IMR-90 (cell line): Measurements from ENCODE around the gene GABRD. TPM values are rescaled to one million over a fixed set of nuclear protein-coding genes. Genes with fewer than 3 reads are reported as not detected.

Experiments
- ATAC-seq: fragments of 200-7000 bp; cut with Tn5 transposase; 2 replicates; pipeline ENCODE4 v1.9.1; 2020; ENCODE audit warnings: low read depth, mild to moderate bottlenecking, moderate library complexity
- Bru-seq: library from RNA; stranded (reverse); fragments of 400-500 nt; gene quantifications from one replicate; lab custom pipeline; 2021; lab: Mats Ljungman, UMichigan
- BruChase-seq, 2 experiments: library from RNA; stranded (reverse); fragments of 400-500 nt; gene quantifications; one replicate each; lab custom pipeline; 2021; lab: Mats Ljungman, UMichigan
- BruUV-seq: library from RNA; stranded (reverse); fragments of 400-500 nt; replicated peaks from 2 replicates; lab custom pipeline; 2021; lab: Mats Ljungman, UMichigan
- CTCF ChIA-PET: fragments of 300-600 bp; formaldehyde crosslinking; extraction: SDS; loops from one replicate; lab custom pipeline; 2021; ENCODE audit warnings: antibody characterized with exemption; lab: Yijun Ruan, JAX
- POLR2A ChIA-PET: fragments of 300-600 bp; sonication (Branson Sonifier 250); formaldehyde crosslinking; loops from one replicate; lab custom pipeline; 2022; ENCODE audit warnings: antibody characterized with exemption; ENCODE audit not compliant: unreplicated experiment; lab: Charles Lee
- DNase-seq: peaks from one replicate; pipeline ENCODE4 v3.0.0; 2013
- H2AFZ ChIP-seq: replicated peaks from 2 replicates; pipeline ENCODE3; 2013; ENCODE audit warnings: low read length, mild to moderate bottlenecking; ENCODE audit not compliant: poor library complexity
- H2AK5ac ChIP-seq: 2 replicates; pipeline ENCODE4 v1.6.1; 2013; ENCODE audit warnings: low read depth, low read length, inconsistent platforms
- H2AK9ac ChIP-seq: replicated peaks from 2 replicates; pipeline ENCODE3; 2013; ENCODE audit warnings: mild to moderate bottlenecking, low read depth, low read length, moderate library complexity; ENCODE audit not compliant: poor library complexity
- H2BK120ac ChIP-seq: 2 replicates; pipeline ENCODE4 v1.6.1; 2013; ENCODE audit warnings: low read depth, low read length, inconsistent platforms
- H2BK15ac ChIP-seq: 3 replicates; pipeline ENCODE4 v1.6.1; 2013; ENCODE audit warnings: low read depth, low read length, inconsistent platforms
- H2BK20ac ChIP-seq: 2 replicates; pipeline ENCODE4 v1.6.1; 2013; ENCODE audit warnings: low read depth, mild to moderate bottlenecking, inconsistent platforms, low read length, moderate library complexity
- H2BK5ac ChIP-seq: 2 replicates; pipeline ENCODE4 v1.6.1; 2013; ENCODE audit warnings: mild to moderate bottlenecking, low read depth, low read length, inconsistent platforms; ENCODE audit not compliant: poor library complexity, severe bottlenecking
- H3K14ac ChIP-seq: replicated peaks from 2 replicates; pipeline ENCODE4 v1.6.1; 2013; ENCODE audit warnings: low read depth, low read length, inconsistent platforms
- H3K18ac ChIP-seq: 2 replicates; pipeline ENCODE4 v1.6.1; 2013; ENCODE audit warnings: low read depth, low read length, control low read depth
- H3K23ac ChIP-seq: 2 replicates; pipeline ENCODE4 v1.6.1; 2013; ENCODE audit warnings: low read depth, low read length, inconsistent platforms
- H3K27ac ChIP-seq: 2 replicates; pipeline ENCODE4 v1.5.1; 2013; ENCODE audit warnings: mild to moderate bottlenecking, control low read depth, low read length; ENCODE audit not compliant: insufficient read depth
- H3K27me3 ChIP-seq: 2 replicates; pipeline ENCODE4 v1.6.1; 2013; ENCODE audit warnings: low read length; ENCODE audit not compliant: control insufficient read depth, insufficient read depth
- H3K36me3 ChIP-seq: 2 replicates; pipeline ENCODE4 v1.6.1; 2013; ENCODE audit warnings: low read length, mixed read lengths; ENCODE audit not compliant: control insufficient read depth, insufficient read depth
- H3K4ac ChIP-seq: 2 replicates; pipeline ENCODE4 v1.6.1; 2013; ENCODE audit warnings: low read depth, low read length, inconsistent platforms
- H3K4me1 ChIP-seq: 2 replicates; pipeline ENCODE4 v1.6.1; 2013; ENCODE audit warnings: low read length, mixed read lengths; ENCODE audit not compliant: control insufficient read depth, insufficient read depth
- H3K4me2 ChIP-seq: 2 replicates; pipeline ENCODE4 v1.6.1; 2013; ENCODE audit warnings: low read depth, mild to moderate bottlenecking, control low read depth, low read length, moderate library complexity
- H3K4me3 ChIP-seq: 2 replicates; pipeline ENCODE4 v1.5.1; 2013; ENCODE audit warnings: low read depth, mild to moderate bottlenecking, control low read depth, low read length, moderate library complexity; ENCODE audit not compliant: insufficient read depth
- H3K56ac ChIP-seq: 2 replicates; pipeline ENCODE4 v1.6.1; 2013; ENCODE audit warnings: low read length, inconsistent platforms; ENCODE audit not compliant: insufficient read depth; ENCODE audit errors: extremely low read depth
- H3K79me1 ChIP-seq, 2 experiments: 2 replicates each; pipeline ENCODE4 v1.6.1; 2013; ENCODE audit warnings: low read length in 2 of 2, inconsistent platforms in 1 of 2, low read depth in 1 of 2
- H3K9ac ChIP-seq: 2 replicates; pipeline ENCODE4 v1.6.1; 2013; ENCODE audit warnings: low read depth, low read length, control low read depth
- H3K9me1 ChIP-seq: 2 replicates; pipeline ENCODE4 v1.6.1; 2013; ENCODE audit warnings: low read length, inconsistent platforms; ENCODE audit not compliant: insufficient read depth
- H3K9me3 ChIP-seq: 2 replicates; pipeline ENCODE4 v1.6.1; 2013; ENCODE audit warnings: low read length; ENCODE audit not compliant: control insufficient read depth, insufficient read depth
- H4K20me1 ChIP-seq: 2 replicates; pipeline ENCODE4 v1.6.1; 2013; ENCODE audit warnings: low read length, inconsistent platforms; ENCODE audit not compliant: insufficient read depth
- H4K5ac ChIP-seq: 2 replicates; pipeline ENCODE4 v1.6.1; 2013; ENCODE audit warnings: mild to moderate bottlenecking, low read depth, low read length, control low read depth
- H4K8ac ChIP-seq, 2 experiments: 2 replicates each; pipeline ENCODE4 v1.6.1; 2013; ENCODE audit warnings: low read depth in 2 of 2, low read length in 2 of 2, control low read depth in 1 of 2, inconsistent platforms in 1 of 2
- H4K91ac ChIP-seq: 2 replicates; pipeline ENCODE4 v1.6.1; 2013; ENCODE audit warnings: low read depth, low read length, inconsistent platforms; ENCODE audit not compliant: insufficient read depth
- BHLHE40 ChIP-seq: fragments of 150-350 bp; IDR thresholded peaks from 2 replicates; pipeline ENCODE4 v1.6.1; 2016; ENCODE audit warnings: mild to moderate bottlenecking, low read depth, low read length
- CEBPB ChIP-seq: IDR thresholded peaks from 2 replicates; pipeline ENCODE4 v1.6.1; 2012; ENCODE audit warnings: low read depth, low read length, improper control_type of control experiment
- CHD1 ChIP-seq: IDR thresholded peaks from 2 replicates; pipeline ENCODE4 v1.6.1; 2012; ENCODE audit warnings: low read depth, low read length, improper control_type of control experiment
- FOS ChIP-seq: fragments of 150-350 bp; IDR thresholded peaks from 2 replicates; pipeline ENCODE4 v1.6.1; 2016; ENCODE audit warnings: low read depth, low read length
- MXI1 ChIP-seq: IDR thresholded peaks from 2 replicates; pipeline ENCODE4 v1.6.1; 2012; ENCODE audit warnings: low read depth, mild to moderate bottlenecking, low read length, moderate library complexity, borderline replicate concordance
- NFE2L2 ChIP-seq: fragments of 150-350 bp; IDR thresholded peaks from 2 replicates; pipeline ENCODE4 v1.6.1; 2016; ENCODE audit warnings: low read depth, mild to moderate bottlenecking, low read length
- POLR2A ChIP-seq: IDR thresholded peaks from 2 replicates; pipeline ENCODE4 v1.6.1; 2012; ENCODE audit warnings: mild to moderate bottlenecking, low read depth, low read length
- RAD21 ChIP-seq: IDR thresholded peaks from 2 replicates; pipeline ENCODE4 v1.6.1; 2012; ENCODE audit warnings: low read length, improper control_type of control experiment
- RFX5 ChIP-seq: IDR thresholded peaks from 2 replicates; pipeline ENCODE4 v1.8.0; 2012; ENCODE audit warnings: low read depth, mild to moderate bottlenecking, low read length, moderate library complexity
- SMC3 ChIP-seq: fragments of 150-350 bp; IDR thresholded peaks from 2 replicates; pipeline ENCODE4 v1.6.1; 2016; ENCODE audit warnings: low read depth, mild to moderate bottlenecking, antibody characterized with exemption, low read length, moderate library complexity
- WGBS, 2 experiments: methylation state at CpG; one replicate each; pipeline versions ENCODE4 v1.1.5 to v1.1.7; 2013; ENCODE audit warnings: missing lambda C conversion rate in 2 of 2; ENCODE audit not compliant: insufficient read length in 1 of 2; ENCODE audit errors: extremely low coverage in 2 of 2; 5-methylcytosine and 5-hydroxymethylcytosine counted together
- dilution Hi-C: fragments of 300-500 bp; cut with HindIII; formaldehyde crosslinking; loops from one replicate; pipeline ENCODE4 v1.14.3; 2018; ENCODE audit warnings: low sequenced_read_pairs; ENCODE audit not compliant: unreplicated experiment
- in situ Hi-C: fragments of 300-500 bp; cut with MboI; formaldehyde crosslinking; loops from 3 replicates; pipeline ENCODE4 v1.14.3; 2019; ENCODE audit warnings: low sequenced_read_pairs, inconsistent platforms, mixed read lengths
- intact Hi-C: fragments of 100-400 bp; cut with micrococcal nuclease; formaldehyde crosslinking; loops from 2 replicates; pipeline ENCODE4 v1.10.0; 2022
- long read RNA-seq: library from polyadenylated mRNA; unstranded; transcript quantifications from one replicate; pipeline ENCODE4 v2.0.0, GENCODE V29; 2021; ENCODE audit not compliant: unreplicated experiment
- polyA plus RNA-seq, 3 experiments: library from polyadenylated mRNA; depleted of rRNA; stranded (reverse); fragments of >200 nt; gene quantifications; 2 replicates each; pipeline ENCODE4 v1.2.3, GENCODE V29; 2012; ENCODE audit warnings: low replicate concordance in 1 of 3
- total RNA-seq: library from RNA; depleted of rRNA; stranded (reverse); fragments of >200 nt; gene quantifications from 2 replicates; pipeline ENCODE4 v1.2.3, GENCODE V29; 2012; rRNA removed
- TF ChIP-seq, protein P1 (sequence below): fragments of 150-350 bp; IDR thresholded peaks from 2 replicates; pipeline ENCODE4 v1.6.1; 2016; ENCODE audit warnings: low read depth, mild to moderate bottlenecking, low read length, moderate library complexity, borderline replicate concordance
- TF ChIP-seq, protein P2 (sequence below): conservative IDR thresholded peaks from 2 replicates; pipeline ENCODE4 v1.5.1; 2012; ENCODE audit warnings: mild to moderate bottlenecking, low read depth, low read length, improper control_type of control experiment

Gene GABRD, protein sequence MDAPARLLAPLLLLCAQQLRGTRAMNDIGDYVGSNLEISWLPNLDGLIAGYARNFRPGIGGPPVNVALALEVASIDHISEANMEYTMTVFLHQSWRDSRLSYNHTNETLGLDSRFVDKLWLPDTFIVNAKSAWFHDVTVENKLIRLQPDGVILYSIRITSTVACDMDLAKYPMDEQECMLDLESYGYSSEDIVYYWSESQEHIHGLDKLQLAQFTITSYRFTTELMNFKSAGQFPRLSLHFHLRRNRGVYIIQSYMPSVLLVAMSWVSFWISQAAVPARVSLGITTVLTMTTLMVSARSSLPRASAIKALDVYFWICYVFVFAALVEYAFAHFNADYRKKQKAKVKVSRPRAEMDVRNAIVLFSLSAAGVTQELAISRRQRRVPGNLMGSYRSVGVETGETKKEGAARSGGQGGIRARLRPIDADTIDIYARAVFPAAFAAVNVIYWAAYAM
- total RNA-seq (not detected in 2 replicates), polyA plus RNA-seq (2012; rRNA removed) (not detected in 2 replicates), Bru-seq, nascent RNA (not detected), BruChase-seq, experiment 1, labeled RNA remaining after a 6-hour chase (not detected), BruChase-seq, experiment 2, labeled RNA remaining after a 2-hour chase (not detected)
- polyA plus RNA-seq (2012; cell fraction: cytosol; rRNA removed), result not detected in 2 replicates
- not detected in 2 replicates for polyA plus RNA-seq (2012; cell fraction: nucleus; rRNA removed; ENCODE audit: low replicate concordance)
- long read RNA-seq, result 0 reads

DNA sequence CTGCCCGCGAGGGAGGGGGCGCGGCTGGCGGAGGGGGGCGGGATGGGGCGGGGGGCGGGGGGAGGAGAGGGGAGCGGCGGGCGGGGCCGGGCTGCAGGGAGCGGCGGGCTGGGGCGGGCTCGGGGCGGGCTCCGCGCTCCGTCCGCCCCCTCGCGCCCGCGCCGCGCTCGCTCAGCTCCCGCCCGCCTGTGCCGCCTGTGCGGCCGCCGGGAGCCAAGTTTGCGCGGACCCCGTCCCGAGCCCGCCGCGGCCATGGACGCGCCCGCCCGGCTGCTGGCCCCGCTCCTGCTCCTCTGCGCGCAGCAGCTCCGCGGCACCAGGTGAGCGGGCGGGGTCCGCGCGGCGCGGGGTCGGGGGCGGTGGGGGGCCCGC is at the start of gene GABRD:
Gene GABRD, plus strand, starts transcription at position 174 of the 372 bp plus-strand sequence. Its CDS starts 79 bp downstream, at position 253.
- Histone ChIP-seq H2AK5ac (no peak within 1 kb of the TSS), H2BK5ac (no peak within 1 kb of the TSS), H3K4me2 (no peak within 1 kb of the TSS), H4K20me1 (no peaks in the 10 kb centered on the region), H3K23ac (no peak within 1 kb of the TSS), H3K27me3 (peaks cover 81% of the 10 kb centered on the region), H3K4me1 (no peaks in the 10 kb centered on the region), H2AFZ (peak within 1 kb of the TSS; percentile 43), H4K5ac (no peak within 1 kb of the TSS), H3K79me1 (no peaks in the 10 kb centered on the region), H3K4me3 (no peak within 1 kb of the TSS), H4K91ac (no peak within 1 kb of the TSS), H2AK9ac (peak within 1 kb of the TSS; percentile 61), H3K56ac (no peak within 1 kb of the TSS), H3K14ac (no peak within 1 kb of the TSS), H2BK20ac (no peak within 1 kb of the TSS), H3K18ac (no peak within 1 kb of the TSS), H3K9me1 (no peaks in the 10 kb centered on the region), H3K9me3 (no peaks in the 10 kb centered on the region), H3K27ac (no peak within 1 kb of the TSS), H2BK120ac (no peak within 1 kb of the TSS), H3K36me3 (no peaks in the 10 kb centered on the region), H3K4ac (no peak within 1 kb of the TSS), H4K8ac (no peak within 1 kb of the TSS), H3K9ac (no peak within 1 kb of the TSS), H2BK15ac (no peak within 1 kb of the TSS)
- BruUV-seq, result no TSS peak
- dilution Hi-C loops, result no loop called here
- ATAC-seq (peak; percentile 84), DNase-seq (no peak)
- POLR2A ChIA-PET, result no interaction called here
- intact Hi-C loops, result no loop called here
- 3% methylated on average over 42 of the region's 60 CpGs; no CpG with 5 or more reads in 1 of the 2 experiments for WGBS, 2 experiments
- CTCF ChIA-PET, result no interaction called here
- TF ChIP-seq, protein P1, sequence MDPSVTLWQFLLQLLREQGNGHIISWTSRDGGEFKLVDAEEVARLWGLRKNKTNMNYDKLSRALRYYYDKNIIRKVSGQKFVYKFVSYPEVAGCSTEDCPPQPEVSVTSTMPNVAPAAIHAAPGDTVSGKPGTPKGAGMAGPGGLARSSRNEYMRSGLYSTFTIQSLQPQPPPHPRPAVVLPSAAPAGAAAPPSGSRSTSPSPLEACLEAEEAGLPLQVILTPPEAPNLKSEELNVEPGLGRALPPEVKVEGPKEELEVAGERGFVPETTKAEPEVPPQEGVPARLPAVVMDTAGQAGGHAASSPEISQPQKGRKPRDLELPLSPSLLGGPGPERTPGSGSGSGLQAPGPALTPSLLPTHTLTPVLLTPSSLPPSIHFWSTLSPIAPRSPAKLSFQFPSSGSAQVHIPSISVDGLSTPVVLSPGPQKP, result no peak
- TF ChIP-seq POLR2A, result no peak
- TF ChIP-seq FOS, result no peak
- no peak for TF ChIP-seq CHD1
- TF ChIP-seq, protein P2, sequence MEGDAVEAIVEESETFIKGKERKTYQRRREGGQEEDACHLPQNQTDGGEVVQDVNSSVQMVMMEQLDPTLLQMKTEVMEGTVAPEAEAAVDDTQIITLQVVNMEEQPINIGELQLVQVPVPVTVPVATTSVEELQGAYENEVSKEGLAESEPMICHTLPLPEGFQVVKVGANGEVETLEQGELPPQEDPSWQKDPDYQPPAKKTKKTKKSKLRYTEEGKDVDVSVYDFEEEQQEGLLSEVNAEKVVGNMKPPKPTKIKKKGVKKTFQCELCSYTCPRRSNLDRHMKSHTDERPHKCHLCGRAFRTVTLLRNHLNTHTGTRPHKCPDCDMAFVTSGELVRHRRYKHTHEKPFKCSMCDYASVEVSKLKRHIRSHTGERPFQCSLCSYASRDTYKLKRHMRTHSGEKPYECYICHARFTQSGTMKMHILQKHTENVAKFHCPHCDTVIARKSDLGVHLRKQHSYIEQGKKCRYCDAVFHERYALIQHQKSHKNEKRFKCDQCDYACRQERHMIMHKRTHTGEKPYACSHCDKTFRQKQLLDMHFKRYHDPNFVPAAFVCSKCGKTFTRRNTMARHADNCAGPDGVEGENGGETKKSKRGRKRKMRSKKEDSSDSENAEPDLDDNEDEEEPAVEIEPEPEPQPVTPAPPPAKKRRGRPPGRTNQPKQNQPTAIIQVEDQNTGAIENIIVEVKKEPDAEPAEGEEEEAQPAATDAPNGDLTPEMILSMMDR, result no peak
- TF ChIP-seq NFE2L2, result no peak
- TF ChIP-seq SMC3, result no peak
- no peak for TF ChIP-seq BHLHE40
- no peak for TF ChIP-seq MXI1
- TF ChIP-seq RFX5, result no peak
- TF ChIP-seq RAD21, result no peak
- TF ChIP-seq CEBPB, result no peak
- in situ Hi-C loops, result no loop called here
